NB4 (cell line): ENCODE measurements around the gene TSPAN5.

Source experiments
- DNase-seq: peaks from one replicate; pipeline ENCODE4 v3.0.0; 2010; ENCODE audit warnings: low read depth
- H3K4me3 ChIP-seq: one replicate; pipeline ENCODE4 v1.5.1; 2011; ENCODE audit warnings: mild to moderate bottlenecking, low read depth, low read length, moderate library complexity
- CTCF ChIP-seq: IDR thresholded peaks from one replicate; pipeline ENCODE4 v1.5.1; 2012; ENCODE audit warnings: low read depth, low read length
- MAX ChIP-seq: IDR thresholded peaks from 2 replicates; pipeline ENCODE4 v1.6.1; 2011; ENCODE audit warnings: low read depth, low read length
- MYC ChIP-seq: IDR thresholded peaks from 2 replicates; pipeline ENCODE4 v1.6.1; 2011; ENCODE audit warnings: low read depth, low read length
- POLR2A ChIP-seq: IDR thresholded peaks from 2 replicates; pipeline ENCODE4 v1.6.1; 2011; ENCODE audit warnings: mild to moderate bottlenecking; ENCODE audit not compliant: insufficient read length; ENCODE audit errors: extremely low read depth

TSPAN5 gene

GRCh38 chr4:98474408-98474844 is 184.0 kb downstream of the TSPAN5 start:
- no peak overlapping the region for H3K4me3 ChIP-seq
- DNase-seq: peak; percentile 81
- TF ChIP-seq POLR2A: no peak
- TF ChIP-seq MYC: no peak
- TF ChIP-seq MAX: no peak
- no peak for TF ChIP-seq CTCF

- H3K4me3 ChIP-seq: no peak overlapping the region
- no peak for TF ChIP-seq MAX
- TF ChIP-seq CTCF: no peak
- DNase-seq: peak; percentile 60
Observed at GRCh38 chr4:98473046-98473445, 185.4 kb downstream of the TSPAN5 start.

- no peak overlapping the region for H3K4me3 ChIP-seq
- TF ChIP-seq MYC: no peak
- no peak for TF ChIP-seq MAX
- no peak for TF ChIP-seq POLR2A
- TF ChIP-seq CTCF: no peak
- peak; percentile 78 for DNase-seq
Observed at GRCh38 chr4:98470831-98471230, 187.6 kb downstream of the TSPAN5 start.

- H3K4me3 ChIP-seq: no peak overlapping the region
- TF ChIP-seq POLR2A (no peak), CTCF (no peak), MAX (no peak), MYC (no peak)
- no peak for DNase-seq
Observed at GRCh38 chr4:98470366-98470765, 188.0 kb downstream of the TSPAN5 start.

- DNase-seq: no peak
- TF ChIP-seq MAX (no peak), POLR2A (no peak), CTCF (no peak), MYC (no peak)
- H3K4me3 ChIP-seq: no peak overlapping the region
Observed at GRCh38 chr4:98469771-98470170, 188.6 kb downstream of the TSPAN5 start.

GRCh38 chr4:98468709-98469108 is 189.7 kb downstream of the TSPAN5 start:
- DNase-seq: no peak
- H3K4me3 ChIP-seq: no peak overlapping the region
- no peak for TF ChIP-seq POLR2A
- TF ChIP-seq MYC: no peak
- no peak for TF ChIP-seq MAX
